ENCODE results near the gene MNT.

- TF ChIP-seq FOXP2 (optimal IDR thresholded peaks at IDR 0.05; ENCODE audit: borderline replicate concordance, extremely low read depth, extremely low read length, insufficient read depth) = no peak
- TF ChIP-seq REST (IDR thresholded peaks at IDR 0.05; ENCODE audit: insufficient read depth in 1 of 2, low read depth in 2 of 2, low read length in 2 of 2) = no peak
- TF ChIP-seq POLR2AphosphoS5 (IDR thresholded peaks at IDR 0.05; ENCODE audit: low read depth, low read length) = no peak; the same call in 1 of the 2 replicates
- TF ChIP-seq SIN3A (IDR thresholded peaks at IDR 0.05; ENCODE audit: borderline replicate concordance, insufficient read depth, low read length) = no peak; the same call in 1 of the 2 replicates
- no peak for TF ChIP-seq TAF1 (IDR thresholded peaks at IDR 0.05; ENCODE audit: borderline replicate concordance, insufficient read depth, low read length)
Observed at GRCh38 chr17:2398655-2399571, 1.9 kb downstream of the MNT start.

Data from PFSK-1 (cell line).